Tongue (tissue), 2 donors: ENCODE measurements around the gene SCIN. TPM values are rescaled to one million over a fixed set of nuclear protein-coding genes. Genes with fewer than 3 reads are reported as not detected.
A peak's percentile ranks its signal among the peaks of the same experiment; 100 is the strongest.
"Not testable (repeated sequence)": the region's sequence is repeated elsewhere in the genome, so short reads cannot be mapped to it uniquely, and the experiment has no call there.

Source experiments
- DNase-seq: peaks from one replicate; pipeline ENCODE4 v3.0.0-alpha.2; 2015
- total RNA-seq: library from RNA; depleted of rRNA; stranded (reverse); fragments of >200 nt; gene quantifications from one replicate; pipeline ENCODE4 v1.2.3, GENCODE V29; 2014

The SCIN gene
- total RNA-seq, 1 donor from 2014 or later = 9.5 TPM

DNA sequence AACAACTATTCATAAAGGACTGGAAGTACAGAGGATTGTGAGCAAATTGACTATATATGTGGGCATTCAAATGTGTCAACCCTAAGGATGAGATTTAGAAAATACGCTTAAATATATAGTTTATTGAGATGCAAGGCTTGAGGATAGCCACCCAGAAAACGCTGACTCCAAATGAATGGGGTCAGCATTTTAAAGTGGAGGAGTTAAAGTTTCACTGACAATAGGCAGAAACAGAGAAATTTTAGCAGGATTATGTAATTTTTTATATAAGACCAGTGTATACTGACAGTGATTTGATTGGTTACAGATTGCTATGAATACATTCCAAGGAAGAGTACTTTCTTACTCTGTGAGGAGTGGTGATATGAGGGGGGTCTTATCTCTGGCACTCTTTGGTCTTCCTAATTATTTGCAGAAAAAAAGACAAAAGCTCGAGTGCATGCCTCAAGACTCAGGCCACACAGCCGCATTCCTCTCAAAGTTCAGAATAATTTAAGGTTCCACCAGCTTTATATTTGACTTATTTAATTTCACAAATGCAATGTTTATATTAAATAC lies 78.3 kb downstream of the SCIN start:
- no peak for DNase-seq

DNA sequence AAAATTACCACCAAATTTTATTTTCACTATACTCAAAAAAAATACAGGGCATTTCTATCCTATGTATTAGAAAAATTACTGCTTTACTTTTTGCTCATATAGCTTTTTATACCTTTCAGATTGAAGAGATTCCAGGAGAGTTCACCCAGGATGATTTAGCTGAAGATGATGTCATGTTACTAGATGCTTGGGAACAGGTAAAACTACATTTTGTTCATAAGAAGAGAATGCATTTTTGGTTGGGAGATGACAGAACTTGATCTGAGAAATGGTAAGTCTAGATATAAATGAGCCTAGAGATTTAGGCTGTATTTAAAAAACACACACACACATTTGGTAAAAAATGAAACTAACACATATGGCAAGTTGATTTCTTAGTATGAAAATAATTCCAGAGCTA lies 78.8 kb downstream of the SCIN start:
- DNase-seq = peak; percentile 25

DNA sequence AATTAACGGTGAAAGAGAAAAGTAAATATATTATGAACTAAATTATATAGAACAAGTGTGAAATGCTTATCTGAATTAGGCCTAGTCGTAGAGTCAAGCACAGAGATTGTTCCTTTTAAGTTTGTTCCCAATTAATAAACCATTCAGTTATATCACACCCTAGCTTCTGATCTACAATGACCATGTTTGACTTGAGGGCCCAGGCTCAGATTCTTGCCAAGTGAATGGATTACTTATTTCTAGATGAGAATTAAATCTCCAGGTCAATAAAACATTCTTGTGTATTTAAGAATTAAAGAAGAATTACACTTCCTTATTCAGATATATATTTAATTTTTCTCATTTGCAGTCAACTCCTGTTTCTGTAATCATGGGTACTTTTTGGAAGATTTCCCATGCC lies 79.6 kb downstream of the SCIN start:
- no peak for DNase-seq

- DNase-seq = no peak
Measured at GRCh38 chr7:12653110-12653509, 82.6 kb downstream of the SCIN start.

- no peak for DNase-seq
Measured at GRCh38 chr7:12653518-12653917, 83.0 kb downstream of the SCIN start.

DNA sequence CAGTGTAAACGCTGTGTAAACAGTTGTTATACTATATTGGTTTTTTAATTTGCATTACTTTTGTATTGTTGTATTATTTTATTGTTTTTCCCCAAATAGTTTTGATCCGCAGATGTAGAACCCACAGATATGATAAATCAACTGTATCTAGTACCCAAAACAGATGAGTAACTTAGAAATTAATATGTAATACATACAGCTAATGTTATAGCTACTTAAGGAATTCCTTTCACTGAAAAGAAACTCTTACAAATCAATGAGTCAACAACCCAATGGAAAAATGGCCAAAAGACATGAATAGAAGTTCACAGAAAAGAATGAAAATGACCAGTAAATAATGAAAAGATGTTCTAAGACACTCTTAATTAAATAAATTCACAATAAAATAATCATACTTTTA lies 84.6 kb downstream of the SCIN start:
- no peak for DNase-seq

- not testable (repeated sequence) for DNase-seq
Measured at GRCh38 chr7:12660423-12660822, 89.9 kb downstream of the SCIN start.

- DNase-seq = not testable (repeated sequence)
Measured at GRCh38 chr7:12660986-12661385, 90.5 kb downstream of the SCIN start.

GRCh38 chr7:12661581-12661980 lies 91.1 kb downstream of the SCIN start:
- DNase-seq = no peak

DNA sequence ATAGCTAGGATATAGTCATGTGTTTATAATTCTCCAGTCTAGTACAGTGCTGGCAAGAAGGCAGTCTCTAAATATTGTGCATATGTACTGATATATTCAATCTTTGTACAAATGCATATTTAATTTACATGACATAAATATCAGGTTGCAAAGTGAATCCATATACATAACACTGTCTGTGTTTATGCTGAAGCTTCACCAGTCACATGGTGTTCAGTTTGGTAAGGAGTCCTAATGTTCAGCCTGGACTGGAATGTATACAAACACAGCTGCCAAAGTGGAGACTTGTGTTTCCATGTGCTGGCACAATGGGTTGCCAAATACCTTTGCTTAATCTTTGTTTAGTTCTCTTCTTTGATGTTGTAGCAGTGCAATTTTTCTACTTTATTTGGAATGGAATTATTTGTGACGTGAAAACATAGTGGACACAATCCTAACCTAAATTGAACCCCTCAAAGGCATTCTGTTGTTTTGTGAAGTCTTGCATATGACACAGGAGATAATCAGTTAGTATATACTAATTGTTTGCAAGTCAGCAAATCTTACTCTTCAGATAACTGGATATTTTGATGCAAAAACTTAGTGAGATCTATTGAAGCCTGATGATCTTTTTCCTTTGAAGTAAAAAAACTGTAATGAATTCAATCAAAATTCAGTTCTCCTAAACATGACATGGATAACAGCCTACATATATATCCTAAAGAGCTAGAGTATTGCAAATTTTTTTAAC lies 99.6 kb downstream of the SCIN start:
- DNase-seq = peak; percentile 87

DNA sequence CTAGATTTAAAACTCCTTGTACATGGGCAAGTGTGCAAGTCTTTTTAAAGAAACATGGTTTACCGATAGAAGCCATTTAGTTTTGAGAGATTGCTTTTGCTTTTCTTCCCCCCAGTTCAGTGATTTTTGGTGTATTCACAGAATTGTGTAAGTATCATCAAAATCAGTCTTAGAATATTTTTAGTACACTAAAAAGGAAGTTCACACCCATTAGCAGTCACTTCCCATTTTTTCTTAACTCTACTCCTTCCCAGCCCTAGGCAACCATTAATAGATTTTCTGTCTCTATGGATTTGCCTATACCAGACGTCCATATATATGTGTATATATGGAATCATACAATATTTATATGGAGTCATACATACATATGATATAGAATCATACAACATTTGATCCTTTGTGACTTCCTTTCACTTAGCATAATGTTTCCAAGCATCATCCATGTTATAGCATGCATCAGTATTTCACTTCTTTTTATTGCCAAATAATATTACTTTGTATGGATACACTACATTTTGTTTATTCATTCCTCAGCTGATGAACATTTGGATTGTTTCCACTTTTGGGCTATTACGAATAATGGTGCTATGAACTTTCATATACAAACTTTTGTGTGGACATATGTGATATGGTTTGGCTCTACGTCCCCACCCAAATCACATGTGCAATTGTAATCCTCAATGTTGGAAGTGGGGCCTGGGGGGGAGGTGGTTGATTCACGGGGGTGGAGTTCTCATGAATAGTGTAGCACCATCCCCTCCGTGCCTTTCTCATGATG lies 100.4 kb downstream of the SCIN start:
- DNase-seq = no peak

- DNase-seq = not testable (repeated sequence)
Measured at GRCh38 chr7:12673436-12673835, 102.9 kb downstream of the SCIN start.

DNA sequence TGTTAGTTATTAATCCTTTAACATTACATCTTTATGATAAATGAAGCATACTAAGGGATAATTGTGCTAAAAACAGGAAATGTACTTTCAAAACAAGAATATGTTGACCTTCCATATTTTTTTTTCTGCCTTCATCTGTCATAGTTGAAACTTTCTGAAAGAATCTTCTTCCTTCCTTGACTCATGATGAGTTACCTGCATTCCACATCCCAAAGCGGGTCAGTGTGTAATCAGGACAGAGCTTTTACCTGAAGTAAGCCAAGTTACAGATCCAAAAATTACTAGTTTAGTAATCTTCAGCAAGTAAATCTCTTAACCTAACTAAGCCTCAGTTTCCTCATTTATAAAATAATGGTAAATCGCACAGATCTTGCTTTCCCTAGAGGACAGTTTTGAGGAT lies 103.5 kb downstream of the SCIN start:
- DNase-seq = no peak

GRCh38 chr7:12674861-12675260 lies 104.3 kb downstream of the SCIN start:
- DNase-seq = no peak

GRCh38 chr7:12683678-12684585 lies 113.4 kb downstream of the SCIN start:
- peak; percentile 40 for DNase-seq

- no peak for DNase-seq
Measured at GRCh38 chr7:12684733-12685132, 114.2 kb downstream of the SCIN start.

GRCh38 chr7:12685550-12685949 lies 115.0 kb downstream of the SCIN start:
- DNase-seq = peak; percentile 47

GRCh38 chr7:12686234-12686890 lies 115.8 kb downstream of the SCIN start:
- DNase-seq = peak; percentile 93

GRCh38 chr7:12686891-12687717 lies 116.6 kb downstream of the SCIN start, which contains the start of gene ARL4A:
Gene ARL4A, plus strand, starts transcription at chr7:12687633. Its CDS starts 622 bp downstream, at chr7:12688255.
- peak; percentile 100 for DNase-seq

GRCh38 chr7:12687718-12688171 lies 117.2 kb downstream of the SCIN start:
- DNase-seq = no peak
